OCI-LY7 (cell line): ENCODE measurements around the gene DYNC1I1.

Experiments used
- EZH2phosphoT487 ChIP-seq: fragments of 200-600 bp; sonication (generic); IDR thresholded peaks from 2 replicates; pipeline ENCODE4 v1.6.1; 2018; ENCODE audit warnings: low read depth, borderline replicate concordance, mild to moderate bottlenecking, mixed run types, antibody characterized with exemption, low read length, moderate library complexity, mixed read lengths
- TF ChIP-seq, protein P1 (sequence below): fragments of 200-600 bp; sonication (generic); conservative IDR thresholded peaks from 2 replicates; pipeline ENCODE4 v1.5.1; 2014; ENCODE audit warnings: mild to moderate bottlenecking, antibody characterized with exemption, low read length, moderate library complexity, mixed read lengths

DNA sequence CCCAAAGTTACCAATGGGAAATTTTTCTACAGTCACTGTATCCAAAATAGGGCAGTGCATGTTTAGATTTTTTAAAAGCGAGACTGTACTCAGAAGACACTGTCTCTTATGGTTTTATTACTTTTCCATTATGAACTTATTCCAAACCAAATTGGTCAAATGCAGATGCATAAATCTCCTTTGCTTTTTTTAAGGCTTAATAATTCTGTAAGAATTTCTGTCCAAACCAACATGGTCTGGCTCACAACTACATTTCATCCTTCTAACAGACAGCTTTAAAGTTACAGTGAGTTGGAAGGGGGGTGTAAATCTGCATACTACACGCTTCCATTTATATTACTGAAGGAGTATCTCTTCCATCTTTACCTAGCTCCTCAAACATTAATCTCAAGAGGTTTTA, 350.4 kb downstream of the DYNC1I1 start:
- TF ChIP-seq, protein P1, sequence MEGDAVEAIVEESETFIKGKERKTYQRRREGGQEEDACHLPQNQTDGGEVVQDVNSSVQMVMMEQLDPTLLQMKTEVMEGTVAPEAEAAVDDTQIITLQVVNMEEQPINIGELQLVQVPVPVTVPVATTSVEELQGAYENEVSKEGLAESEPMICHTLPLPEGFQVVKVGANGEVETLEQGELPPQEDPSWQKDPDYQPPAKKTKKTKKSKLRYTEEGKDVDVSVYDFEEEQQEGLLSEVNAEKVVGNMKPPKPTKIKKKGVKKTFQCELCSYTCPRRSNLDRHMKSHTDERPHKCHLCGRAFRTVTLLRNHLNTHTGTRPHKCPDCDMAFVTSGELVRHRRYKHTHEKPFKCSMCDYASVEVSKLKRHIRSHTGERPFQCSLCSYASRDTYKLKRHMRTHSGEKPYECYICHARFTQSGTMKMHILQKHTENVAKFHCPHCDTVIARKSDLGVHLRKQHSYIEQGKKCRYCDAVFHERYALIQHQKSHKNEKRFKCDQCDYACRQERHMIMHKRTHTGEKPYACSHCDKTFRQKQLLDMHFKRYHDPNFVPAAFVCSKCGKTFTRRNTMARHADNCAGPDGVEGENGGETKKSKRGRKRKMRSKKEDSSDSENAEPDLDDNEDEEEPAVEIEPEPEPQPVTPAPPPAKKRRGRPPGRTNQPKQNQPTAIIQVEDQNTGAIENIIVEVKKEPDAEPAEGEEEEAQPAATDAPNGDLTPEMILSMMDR: no peak
- no peak for TF ChIP-seq EZH2phosphoT487
